ENCODE results near the gene BICD2. TPM values are rescaled to one million over a fixed set of nuclear protein-coding genes. Genes with fewer than 3 reads are reported as not detected.
A peak's percentile ranks its signal among the peaks of the same experiment; 100 is the strongest.

Gene BICD2
- total RNA-seq, 1 donor from 2014 or later, result 48.2 TPM

DNA sequence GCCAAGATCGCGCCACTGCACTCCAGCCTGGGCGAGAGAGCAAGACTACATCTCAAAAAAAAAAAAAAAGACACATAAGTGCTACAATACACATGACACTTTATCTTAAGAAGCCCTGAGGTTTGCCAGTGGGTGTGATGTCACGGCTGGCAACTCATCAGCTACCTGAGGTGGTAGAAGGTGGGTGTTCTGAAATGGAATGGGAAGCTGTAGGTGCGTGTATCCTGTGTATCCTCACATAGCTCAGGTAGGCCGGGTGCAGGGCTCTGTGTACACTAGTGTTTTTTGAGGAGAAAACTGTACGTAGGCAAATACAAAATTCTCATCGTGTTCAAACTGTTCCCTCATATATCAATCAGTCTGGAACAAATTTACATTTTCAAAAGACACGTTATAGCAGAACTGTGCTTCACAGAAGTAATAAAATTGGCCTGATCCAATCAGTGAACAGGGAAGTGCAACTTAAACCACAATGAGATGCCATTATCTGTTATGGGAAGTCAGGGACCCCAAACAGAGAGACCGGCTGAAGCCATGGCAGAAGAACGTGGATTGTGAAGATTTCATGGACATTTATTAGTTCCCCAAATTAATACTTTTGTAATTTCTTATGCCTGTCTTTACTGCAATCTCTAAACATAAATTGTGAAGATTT lies 10.4 kb downstream of the BICD2 start:
- Histone ChIP-seq H4K20me1 (ENCODE audit: insufficient read depth, low read length) (peaks cover 60% of the 10 kb centered on the region), H3K27ac (ENCODE audit: low read depth, low read length) (no peak overlapping the region), H3K4me2 (ENCODE audit: low read length) (no peak overlapping the region), H3K36me3 (ENCODE audit: insufficient read depth, low read length) (no peaks in the 10 kb centered on the region), H3K4me1 (ENCODE audit: insufficient read depth, low read length) (no peaks in the 10 kb centered on the region), H3K9ac (ENCODE audit: low read length) (no peak overlapping the region), H3K27me3 (ENCODE audit: insufficient read depth, low read length) (no peaks in the 10 kb centered on the region), H2AFZ (ENCODE audit: low read depth, low read length) (no peak overlapping the region), H3K79me2 (ENCODE audit: insufficient read depth, low read length) (peaks cover 81% of the 10 kb centered on the region), H3K4me3 (ENCODE audit: insufficient read depth, low read depth, low read length) (no peak overlapping the region), H3K9me3 (ENCODE audit: insufficient read depth, low read depth, low read length) (no peaks in the 10 kb centered on the region)
- FAIRE-seq, result no peak
- Mint-ChIP-seq H3K9me3 (ENCODE audit: unreplicated experiment) (peaks cover 3% of the 10 kb centered on the region), H3K27me3 (ENCODE audit: low read depth, unreplicated experiment) (no peaks in the 10 kb centered on the region), H3K4me3 (ENCODE audit: unreplicated experiment) (no peak overlapping the region), H3K4me1 (ENCODE audit: low read depth, unreplicated experiment) (peaks cover 3% of the 10 kb centered on the region), H3K36me3 (ENCODE audit: low read depth, unreplicated experiment) (peaks cover 5% of the 10 kb centered on the region), H3K27ac (ENCODE audit: unreplicated experiment) (no peak overlapping the region)
- DNase-seq (ENCODE audit: low read depth), result no peak
- no peak for TF ChIP-seq CTCF (IDR thresholded peaks at IDR 0.05; ENCODE audit: insufficient read depth, low read depth, low read length)
- no peak for TF ChIP-seq EZH2 (IDR thresholded peaks at IDR 0.05; ENCODE audit: insufficient read depth, low read length)

- Mint-ChIP-seq H3K27ac (ENCODE audit: unreplicated experiment) (no peak overlapping the region), H3K27me3 (ENCODE audit: low read depth, unreplicated experiment) (no peaks in the 10 kb centered on the region), H3K9me3 (ENCODE audit: unreplicated experiment) (peaks cover 3% of the 10 kb centered on the region), H3K4me3 (ENCODE audit: unreplicated experiment) (no peak overlapping the region), H3K36me3 (ENCODE audit: low read depth, unreplicated experiment) (peaks cover 8% of the 10 kb centered on the region), H3K4me1 (ENCODE audit: low read depth, unreplicated experiment) (peaks cover 9% of the 10 kb centered on the region)
- Histone ChIP-seq H3K4me1 (ENCODE audit: insufficient read depth, low read length) (peaks cover 13% of the 10 kb centered on the region), H3K27ac (ENCODE audit: low read depth, low read length) (no peak overlapping the region), H3K9me3 (ENCODE audit: insufficient read depth, low read depth, low read length) (no peaks in the 10 kb centered on the region), H3K36me3 (ENCODE audit: insufficient read depth, low read length) (no peaks in the 10 kb centered on the region), H2AFZ (ENCODE audit: low read depth, low read length) (no peak overlapping the region), H3K27me3 (ENCODE audit: insufficient read depth, low read length) (no peaks in the 10 kb centered on the region), H3K4me2 (ENCODE audit: low read length) (no peak overlapping the region), H4K20me1 (ENCODE audit: insufficient read depth, low read length) (peaks cover 70% of the 10 kb centered on the region), H3K79me2 (ENCODE audit: insufficient read depth, low read length) (peaks cover 87% of the 10 kb centered on the region), H3K9ac (ENCODE audit: low read length) (no peak overlapping the region), H3K4me3 (ENCODE audit: insufficient read depth, low read depth, low read length) (no peak overlapping the region)
- TF ChIP-seq CTCF (IDR thresholded peaks at IDR 0.05; ENCODE audit: insufficient read depth, low read depth, low read length) (no peak), EZH2 (IDR thresholded peaks at IDR 0.05; ENCODE audit: insufficient read depth, low read length) (no peak)
- FAIRE-seq (no peak), DNase-seq (ENCODE audit: low read depth) (no peak)
Measured at GRCh38 chr9:92752812-92753404, 11.7 kb downstream of the BICD2 start.

DNA sequence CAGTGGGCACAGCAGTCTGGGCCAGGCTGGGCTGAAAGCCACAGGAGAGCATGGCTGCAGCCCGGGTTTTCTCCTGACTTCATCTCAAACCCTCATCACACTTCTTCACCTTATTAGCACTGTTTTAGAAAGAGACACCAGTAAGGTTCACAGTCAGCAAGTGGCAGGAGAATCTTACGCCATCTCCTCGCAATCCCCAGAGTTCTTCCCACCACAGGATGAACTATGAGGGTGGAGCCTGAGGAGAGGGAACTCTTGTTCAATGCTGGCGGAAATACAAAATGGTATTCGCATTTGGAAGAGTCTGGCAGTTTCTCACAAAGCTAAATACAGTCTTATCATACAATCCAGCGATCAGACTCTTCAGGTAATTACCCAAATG lies 14.7 kb downstream of the BICD2 start:
- Histone ChIP-seq H4K20me1 (ENCODE audit: insufficient read depth, low read length) (peaks cover 85% of the 10 kb centered on the region), H2AFZ (ENCODE audit: low read depth, low read length) (no peak overlapping the region), H3K79me2 (ENCODE audit: insufficient read depth, low read length) (peaks cover 94% of the 10 kb centered on the region), H3K4me3 (ENCODE audit: insufficient read depth, low read depth, low read length) (no peak overlapping the region), H3K9ac (ENCODE audit: low read length) (no peak overlapping the region), H3K36me3 (ENCODE audit: insufficient read depth, low read length) (no peaks in the 10 kb centered on the region), H3K27me3 (ENCODE audit: insufficient read depth, low read length) (no peaks in the 10 kb centered on the region), H3K4me2 (ENCODE audit: low read length) (no peak overlapping the region), H3K9me3 (ENCODE audit: insufficient read depth, low read depth, low read length) (no peaks in the 10 kb centered on the region), H3K27ac (ENCODE audit: low read depth, low read length) (no peak overlapping the region), H3K4me1 (ENCODE audit: insufficient read depth, low read length) (peaks cover 32% of the 10 kb centered on the region)
- Mint-ChIP-seq H3K9me3 (ENCODE audit: unreplicated experiment) (peaks cover 3% of the 10 kb centered on the region), H3K4me3 (ENCODE audit: unreplicated experiment) (no peak overlapping the region), H3K27me3 (ENCODE audit: low read depth, unreplicated experiment) (no peaks in the 10 kb centered on the region), H3K27ac (ENCODE audit: unreplicated experiment) (no peak overlapping the region), H3K4me1 (ENCODE audit: low read depth, unreplicated experiment) (peaks cover 30% of the 10 kb centered on the region), H3K36me3 (ENCODE audit: low read depth, unreplicated experiment) (peaks cover 8% of the 10 kb centered on the region)
- DNase-seq (ENCODE audit: low read depth), result peak; percentile 29
- FAIRE-seq, result no peak
- TF ChIP-seq CTCF (IDR thresholded peaks at IDR 0.05; ENCODE audit: insufficient read depth, low read depth, low read length), result no peak
- no peak for TF ChIP-seq EZH2 (IDR thresholded peaks at IDR 0.05; ENCODE audit: insufficient read depth, low read length)
